Measurements from ENCODE around the gene STUM.

Gene STUM

GRCh38 chr1:226542623-226543103 lies 5.9 kb upstream of the STUM start:
- H3K4me3 ChIP-seq (replicated peaks in 1 of 2; ENCODE audit: low read depth in 2 of 2, low read length in 2 of 2): no peak overlapping the region
- peak; percentile 10 to 56 for DNase-seq (ENCODE audit: low read depth in 2 of 2)
- TF ChIP-seq, protein P1, sequence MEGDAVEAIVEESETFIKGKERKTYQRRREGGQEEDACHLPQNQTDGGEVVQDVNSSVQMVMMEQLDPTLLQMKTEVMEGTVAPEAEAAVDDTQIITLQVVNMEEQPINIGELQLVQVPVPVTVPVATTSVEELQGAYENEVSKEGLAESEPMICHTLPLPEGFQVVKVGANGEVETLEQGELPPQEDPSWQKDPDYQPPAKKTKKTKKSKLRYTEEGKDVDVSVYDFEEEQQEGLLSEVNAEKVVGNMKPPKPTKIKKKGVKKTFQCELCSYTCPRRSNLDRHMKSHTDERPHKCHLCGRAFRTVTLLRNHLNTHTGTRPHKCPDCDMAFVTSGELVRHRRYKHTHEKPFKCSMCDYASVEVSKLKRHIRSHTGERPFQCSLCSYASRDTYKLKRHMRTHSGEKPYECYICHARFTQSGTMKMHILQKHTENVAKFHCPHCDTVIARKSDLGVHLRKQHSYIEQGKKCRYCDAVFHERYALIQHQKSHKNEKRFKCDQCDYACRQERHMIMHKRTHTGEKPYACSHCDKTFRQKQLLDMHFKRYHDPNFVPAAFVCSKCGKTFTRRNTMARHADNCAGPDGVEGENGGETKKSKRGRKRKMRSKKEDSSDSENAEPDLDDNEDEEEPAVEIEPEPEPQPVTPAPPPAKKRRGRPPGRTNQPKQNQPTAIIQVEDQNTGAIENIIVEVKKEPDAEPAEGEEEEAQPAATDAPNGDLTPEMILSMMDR (IDR thresholded peaks at IDR 0.05; ENCODE audit: low read depth, low read length): no peak

DNA sequence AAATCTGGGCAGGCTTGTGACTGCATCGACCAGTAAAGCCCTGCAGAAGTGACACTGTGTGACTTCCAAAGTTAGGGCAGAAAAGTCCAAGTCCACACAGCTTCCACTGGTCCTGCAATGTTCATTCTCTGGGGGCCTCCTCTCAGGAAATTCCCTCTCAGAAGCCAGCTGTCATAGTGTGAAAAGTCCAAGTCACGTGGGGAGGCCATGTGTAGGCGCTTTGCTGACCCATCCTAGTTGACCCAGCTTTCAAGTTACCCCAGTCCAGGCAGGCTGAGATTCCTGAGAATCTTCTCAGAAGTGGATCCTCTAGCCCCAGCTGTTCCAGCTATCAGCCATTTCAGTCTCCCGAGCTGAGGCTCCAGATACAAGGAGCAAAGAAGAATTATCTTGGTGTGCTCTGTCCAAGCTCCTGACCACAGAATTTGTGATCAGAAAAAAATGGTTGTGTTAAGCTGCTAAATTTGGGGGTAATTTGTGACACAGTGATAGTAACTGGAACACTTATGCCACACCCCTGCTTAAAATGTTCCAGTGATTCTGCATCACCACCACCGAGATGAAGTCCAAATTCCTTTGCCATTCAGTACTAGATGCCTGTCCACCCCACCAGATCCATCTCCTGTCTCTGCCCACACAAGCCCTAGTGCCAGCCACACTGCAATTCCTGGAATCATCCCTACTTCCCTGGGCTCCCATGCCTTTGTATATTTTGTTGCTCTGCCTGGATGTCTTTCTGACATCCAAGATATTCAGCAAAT lies 2.5 kb upstream of the STUM start:
- no peak for DNase-seq (ENCODE audit: low read depth in 2 of 2)
- TF ChIP-seq, protein P1 (IDR thresholded peaks at IDR 0.05; ENCODE audit: low read depth, low read length): no peak
- H3K4me3 ChIP-seq (replicated peaks in 1 of 2; ENCODE audit: low read depth in 2 of 2, low read length in 2 of 2): no peak overlapping the region

DNA sequence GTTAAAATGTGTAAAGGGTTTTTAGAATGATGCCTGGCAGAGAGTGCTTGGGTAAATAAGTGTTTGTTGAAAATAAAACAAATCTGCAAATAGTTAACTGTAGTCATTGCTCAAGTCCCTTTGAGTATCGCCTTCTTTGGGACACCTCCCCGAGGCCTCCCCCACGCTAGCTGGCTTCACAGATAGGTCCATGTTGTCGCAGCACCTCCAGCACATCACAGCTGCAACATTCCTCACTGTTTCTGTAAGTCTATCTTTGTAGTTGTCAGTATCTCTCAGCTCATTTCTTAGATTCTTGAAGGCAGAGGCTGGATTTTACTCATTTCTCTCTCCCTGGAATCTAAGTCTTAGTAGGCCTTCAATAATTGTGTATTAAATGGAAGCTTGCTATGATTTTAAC lies 1.6 kb upstream of the STUM start:
- no peak for DNase-seq (ENCODE audit: low read depth in 2 of 2)
- no peak overlapping the region for H3K4me3 ChIP-seq (replicated peaks in 1 of 2; ENCODE audit: low read depth in 2 of 2, low read length in 2 of 2)
- TF ChIP-seq, protein P1 (IDR thresholded peaks at IDR 0.05; ENCODE audit: low read depth, low read length): no peak

- no peak overlapping the region for H3K4me3 ChIP-seq (replicated peaks in 1 of 2; ENCODE audit: low read depth in 2 of 2, low read length in 2 of 2)
- TF ChIP-seq, protein P1 (IDR thresholded peaks at IDR 0.05; ENCODE audit: low read depth, low read length): peak; percentile 100
- DNase-seq (ENCODE audit: low read depth in 2 of 2): peak; percentile 89 to 92
These were observed 791 bp upstream of the STUM start for GRCh38 chr1:226547754-226548191.

DNA sequence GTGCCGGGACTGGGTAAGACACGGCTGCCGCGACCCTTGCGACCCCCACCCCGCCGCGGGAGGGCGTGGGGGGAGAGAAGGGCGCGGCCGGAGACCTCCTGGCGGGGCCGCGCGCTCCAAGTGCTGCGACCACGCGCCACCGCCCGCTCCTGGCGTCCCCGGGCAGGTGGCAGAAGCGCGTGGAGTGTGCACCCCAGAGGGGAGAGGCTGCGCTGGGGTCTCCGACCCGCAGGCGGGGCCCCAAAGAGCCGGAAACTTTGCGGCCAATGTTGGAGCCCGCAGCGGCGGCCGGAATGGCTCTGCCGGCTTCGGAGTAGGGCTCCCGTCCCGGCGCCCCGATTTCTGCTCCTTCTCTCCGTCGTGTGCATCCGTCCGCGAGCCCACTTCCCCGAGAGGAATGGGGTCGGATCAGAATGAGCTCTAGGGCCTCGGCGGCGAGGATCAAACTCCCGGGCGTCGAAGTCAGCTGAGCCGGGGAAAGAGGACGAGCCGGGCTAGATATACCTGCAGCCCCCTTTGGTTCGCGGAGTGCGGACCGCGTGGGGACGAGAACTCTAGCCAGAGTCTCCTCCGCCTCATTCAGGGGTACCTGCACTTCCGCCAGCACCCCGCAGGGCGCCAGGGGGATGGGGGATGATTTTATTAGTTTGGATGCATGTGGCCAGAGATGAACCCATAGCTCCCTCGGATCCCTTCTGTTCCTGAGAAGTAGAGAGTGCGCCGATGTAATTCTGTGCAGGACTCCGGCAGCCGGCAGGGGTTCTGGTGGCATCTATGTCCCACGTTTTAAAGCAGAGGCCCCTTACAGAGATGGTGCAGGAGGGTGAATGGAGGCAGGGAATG lies 751 bp downstream of the STUM start:
- TF ChIP-seq, protein P1 (IDR thresholded peaks at IDR 0.05; ENCODE audit: low read depth, low read length): no peak
- H3K4me3 ChIP-seq (replicated peaks in 1 of 2; ENCODE audit: low read depth in 2 of 2, low read length in 2 of 2): peak overlapping the region; percentile 18 to 31
- DNase-seq (ENCODE audit: low read depth in 2 of 2): no peak

GRCh38 chr1:226549937-226550671 lies 1.5 kb downstream of the STUM start:
- H3K4me3 ChIP-seq (replicated peaks in 1 of 2; ENCODE audit: low read depth in 2 of 2, low read length in 2 of 2): peak overlapping the region in 1 of 2 donors; percentile 23
- DNase-seq (ENCODE audit: low read depth in 2 of 2): peak in 1 of 2 donors; percentile 34
- TF ChIP-seq, protein P1 (IDR thresholded peaks at IDR 0.05; ENCODE audit: low read depth, low read length): no peak

Data from cardiac fibroblast (primary cell).